T-helper 2 cell treated with Interferon-gamma antibody and Interleukin-4, amounts not matched to agents 5 μg/mL and 100 μg/mL, for 36 hours (primary cell): ENCODE data around the gene ENHO.

Experiments
- DNase-seq: peaks from one replicate; pipeline ENCODE4 v3.0.0; 2021; ENCODE audit warnings: low spot score
- H3K27ac Mint-ChIP-seq: one replicate; pipeline ENCODE4 v1.8.0; 2021; ENCODE audit warnings: mild to moderate bottlenecking, mixed read lengths
- H3K27me3 Mint-ChIP-seq: one replicate; pipeline ENCODE4 v1.8.0; 2021; ENCODE audit warnings: low read depth, mixed read lengths
- H3K36me3 Mint-ChIP-seq: one replicate; pipeline ENCODE4 v1.8.0; 2021; ENCODE audit warnings: low read depth, mixed read lengths
- H3K4me1 Mint-ChIP-seq: one replicate; pipeline ENCODE4 v1.8.0; 2021; ENCODE audit warnings: low read depth, mixed read lengths
- H3K4me3 Mint-ChIP-seq: one replicate; pipeline ENCODE4 v1.8.0; 2022; ENCODE audit warnings: mild to moderate bottlenecking, moderate library complexity, mixed read lengths
- H3K9me3 Mint-ChIP-seq: one replicate; pipeline ENCODE4 v1.8.0; 2021; ENCODE audit warnings: mixed read lengths

ENHO gene

GRCh38 chr9:34526026-34526425 lies 3.2 kb upstream of the ENHO start:
- Mint-ChIP-seq H3K27me3 (peaks cover 55% of the 10 kb centered on the region), H3K9me3 (no peaks in the 10 kb centered on the region), H3K4me1 (peaks cover 23% of the 10 kb centered on the region), H3K4me3 (no peak overlapping the region), H3K36me3 (no peaks in the 10 kb centered on the region), H3K27ac (no peak overlapping the region)
- DNase-seq = no peak

GRCh38 chr9:34524349-34524748 lies 1.6 kb upstream of the ENHO start:
- Mint-ChIP-seq H3K27me3 (peaks cover 41% of the 10 kb centered on the region), H3K4me3 (peak overlapping the region; percentile 56), H3K36me3 (no peaks in the 10 kb centered on the region), H3K27ac (no peak overlapping the region), H3K9me3 (no peaks in the 10 kb centered on the region), H3K4me1 (peaks cover 23% of the 10 kb centered on the region)
- DNase-seq = no peak

GRCh38 chr9:34522091-34522887 lies 501 bp downstream of the ENHO start:
- H3K36me3 Mint-ChIP-seq = no peaks in the 10 kb centered on the region
- no peaks in the 10 kb centered on the region for H3K9me3 Mint-ChIP-seq
- peak overlapping the region; percentile 76 for H3K4me3 Mint-ChIP-seq
- H3K4me1 Mint-ChIP-seq = peaks cover 23% of the 10 kb centered on the region
- no peak for DNase-seq
- peak overlapping the region; percentile 6 for H3K27ac Mint-ChIP-seq
- peaks cover 32% of the 10 kb centered on the region for H3K27me3 Mint-ChIP-seq

- Mint-ChIP-seq H3K4me1 (peaks cover 23% of the 10 kb centered on the region), H3K27ac (no peak overlapping the region), H3K4me3 (peak overlapping the region; percentile 17), H3K9me3 (no peaks in the 10 kb centered on the region), H3K27me3 (peaks cover 29% of the 10 kb centered on the region), H3K36me3 (no peaks in the 10 kb centered on the region)
- no peak for DNase-seq
Measured at GRCh38 chr9:34521406-34522045, 1.3 kb downstream of the ENHO start.

GRCh38 chr9:34520505-34521385 lies 2.0 kb downstream of the ENHO start:
- no peak overlapping the region for H3K4me3 Mint-ChIP-seq
- H3K27ac Mint-ChIP-seq = no peak overlapping the region
- peaks cover 28% of the 10 kb centered on the region for H3K27me3 Mint-ChIP-seq
- peaks cover 23% of the 10 kb centered on the region for H3K4me1 Mint-ChIP-seq
- no peak for DNase-seq
- H3K9me3 Mint-ChIP-seq = no peaks in the 10 kb centered on the region
- no peaks in the 10 kb centered on the region for H3K36me3 Mint-ChIP-seq

GRCh38 chr9:34520096-34520495 lies 2.7 kb downstream of the ENHO start:
- no peaks in the 10 kb centered on the region for H3K36me3 Mint-ChIP-seq
- H3K4me1 Mint-ChIP-seq = peaks cover 22% of the 10 kb centered on the region
- H3K4me3 Mint-ChIP-seq = no peak overlapping the region
- peaks cover 23% of the 10 kb centered on the region for H3K27me3 Mint-ChIP-seq
- no peak for DNase-seq
- no peaks in the 10 kb centered on the region for H3K9me3 Mint-ChIP-seq
- no peak overlapping the region for H3K27ac Mint-ChIP-seq

- DNase-seq = no peak
- Mint-ChIP-seq H3K4me1 (peaks cover 16% of the 10 kb centered on the region), H3K27ac (no peak overlapping the region), H3K27me3 (peaks cover 16% of the 10 kb centered on the region), H3K36me3 (no peaks in the 10 kb centered on the region), H3K9me3 (no peaks in the 10 kb centered on the region), H3K4me3 (no peak overlapping the region)
Measured at GRCh38 chr9:34519321-34520020, 3.3 kb downstream of the ENHO start.

- no peak for DNase-seq
- H3K4me3 Mint-ChIP-seq = no peak overlapping the region
- H3K36me3 Mint-ChIP-seq = no peaks in the 10 kb centered on the region
- H3K9me3 Mint-ChIP-seq = no peaks in the 10 kb centered on the region
- H3K27ac Mint-ChIP-seq = no peak overlapping the region
- peaks cover 11% of the 10 kb centered on the region for H3K27me3 Mint-ChIP-seq
- H3K4me1 Mint-ChIP-seq = peaks cover 10% of the 10 kb centered on the region
Measured at GRCh38 chr9:34518896-34519295, 3.9 kb downstream of the ENHO start.

- Mint-ChIP-seq H3K4me3 (no peak overlapping the region), H3K9me3 (no peaks in the 10 kb centered on the region), H3K4me1 (peaks cover 4% of the 10 kb centered on the region), H3K27ac (no peak overlapping the region), H3K27me3 (peaks cover 10% of the 10 kb centered on the region), H3K36me3 (no peaks in the 10 kb centered on the region)
- DNase-seq = no peak
Measured at GRCh38 chr9:34518110-34518616, 4.6 kb downstream of the ENHO start.

GRCh38 chr9:34517185-34517584 lies 5.6 kb downstream of the ENHO start:
- Mint-ChIP-seq H3K36me3 (no peaks in the 10 kb centered on the region), H3K4me3 (no peak overlapping the region)

GRCh38 chr9:34515959-34516358 lies 6.8 kb downstream of the ENHO start:
- Mint-ChIP-seq H3K36me3 (no peaks in the 10 kb centered on the region), H3K27ac (no peak overlapping the region), H3K4me3 (no peak overlapping the region), H3K27me3 (peaks cover 2% of the 10 kb centered on the region), H3K9me3 (no peaks in the 10 kb centered on the region), H3K4me1 (no peaks in the 10 kb centered on the region)
- no peak for DNase-seq

More at GRCh38 chr9:34517185-34517584, 5.6 kb downstream of the ENHO start:
- no peak for DNase-seq
- no peak overlapping the region for H3K27ac Mint-ChIP-seq
- no peaks in the 10 kb centered on the region for H3K9me3 Mint-ChIP-seq
- H3K4me1 Mint-ChIP-seq = no peaks in the 10 kb centered on the region
- H3K27me3 Mint-ChIP-seq = peaks cover 5% of the 10 kb centered on the region

GRCh38 chr9:34514816-34515215 lies 8.0 kb downstream of the ENHO start:
- H3K4me1 Mint-ChIP-seq = no peaks in the 10 kb centered on the region
- no peaks in the 10 kb centered on the region for H3K9me3 Mint-ChIP-seq
- no peak overlapping the region for H3K27ac Mint-ChIP-seq
- peaks cover 2% of the 10 kb centered on the region for H3K27me3 Mint-ChIP-seq
- DNase-seq = no peak
- H3K4me3 Mint-ChIP-seq = no peak overlapping the region
- no peaks in the 10 kb centered on the region for H3K36me3 Mint-ChIP-seq

- H3K9me3 Mint-ChIP-seq = no peaks in the 10 kb centered on the region
- H3K27ac Mint-ChIP-seq = no peak overlapping the region
- H3K36me3 Mint-ChIP-seq = no peaks in the 10 kb centered on the region
- no peak for DNase-seq
- H3K4me3 Mint-ChIP-seq = no peak overlapping the region
- peaks cover 2% of the 10 kb centered on the region for H3K27me3 Mint-ChIP-seq
- no peaks in the 10 kb centered on the region for H3K4me1 Mint-ChIP-seq
Measured at GRCh38 chr9:34514401-34514800, 8.4 kb downstream of the ENHO start.
